Activated T-helper 2 cell treated with anti-CD3 and anti-CD28 coated beads, Interferon-gamma antibody, Interleukin-2, Interleukin-4, amounts not matched to agents 10 μg/mL and 5 μg/mL and 100 μg/mL, durations not matched to agents 14 hours and 24 hours and 36 hours (primary cell): ENCODE measurements around the gene GRK3. TPM values are rescaled to one million over a fixed set of nuclear protein-coding genes. Genes with fewer than 3 reads are reported as not detected.

Experiments used
- DNase-seq: peaks from one replicate; pipeline ENCODE4 v3.0.0; 2021; ENCODE audit warnings: low spot score
- H3K27ac Mint-ChIP-seq: one replicate; pipeline ENCODE4 v1.8.0; 2021; ENCODE audit warnings: mixed read lengths
- H3K27me3 Mint-ChIP-seq: one replicate; pipeline ENCODE4 v1.8.0; 2021; ENCODE audit warnings: low read depth, mixed read lengths
- H3K36me3 Mint-ChIP-seq: one replicate; pipeline ENCODE4 v1.8.0; 2021; ENCODE audit warnings: low read depth, mixed read lengths
- H3K4me1 Mint-ChIP-seq: one replicate; pipeline ENCODE4 v1.8.0; 2021; ENCODE audit warnings: low read depth, mixed read lengths
- H3K4me3 Mint-ChIP-seq: one replicate; pipeline ENCODE4 v1.8.0; 2021; ENCODE audit warnings: low read depth, mild to moderate bottlenecking, moderate library complexity, mixed read lengths
- H3K9me3 Mint-ChIP-seq: one replicate; pipeline ENCODE4 v1.8.0; 2021; ENCODE audit warnings: mixed read lengths
- intact Hi-C: fragments of 100-400 bp; cut with micrococcal nuclease; formaldehyde crosslinking; loops from one replicate; pipeline ENCODE4 v1.15.1; 2023
- total RNA-seq: library from RNA; stranded (reverse); gene quantifications from 2 replicates; pipeline ENCODE4 v1.2.3, GENCODE V29; 2022

Gene GRK3
- total RNA-seq, 1 donor from 2014 or later: 60.2 TPM

- intact Hi-C loops: no loop called here
- Mint-ChIP-seq H3K4me3 (no peak overlapping the region), H3K36me3 (peaks cover 56% of the 10 kb centered on the region), H3K27ac (no peak overlapping the region), H3K9me3 (no peaks in the 10 kb centered on the region), H3K4me1 (peaks cover 24% of the 10 kb centered on the region), H3K27me3 (no peaks in the 10 kb centered on the region)
- no peak for DNase-seq
Measured at GRCh38 chr22:25663654-25664053, 99.2 kb downstream of the GRK3 start.

DNA sequence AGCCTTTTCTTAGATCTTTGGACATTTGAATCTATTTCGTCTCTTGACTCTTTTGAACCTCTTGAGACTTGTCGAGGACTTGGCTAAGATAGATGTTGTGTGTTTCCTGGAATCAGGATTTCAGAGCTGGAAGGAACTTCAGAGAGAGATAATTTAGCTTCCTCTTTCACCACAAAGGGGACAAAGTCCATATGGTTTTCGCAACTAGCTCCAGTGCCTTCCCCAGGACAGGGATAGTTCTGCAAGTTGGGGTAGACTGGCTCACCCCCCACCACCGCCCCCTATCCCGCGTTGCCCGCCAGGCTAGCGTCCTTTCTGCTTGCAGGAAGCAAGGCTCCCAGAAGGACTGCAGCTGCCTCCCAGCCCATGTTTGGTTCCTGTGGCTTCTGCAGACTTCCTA is 101.8 kb downstream of the GRK3 start:
- no peak for DNase-seq
- H3K4me3 Mint-ChIP-seq: no peak overlapping the region
- peaks cover 59% of the 10 kb centered on the region for H3K36me3 Mint-ChIP-seq
- intact Hi-C loops: no loop called here
- H3K4me1 Mint-ChIP-seq: peaks cover 26% of the 10 kb centered on the region
- H3K9me3 Mint-ChIP-seq: no peaks in the 10 kb centered on the region
- peak overlapping the region; percentile 56 for H3K27ac Mint-ChIP-seq
- H3K27me3 Mint-ChIP-seq: no peaks in the 10 kb centered on the region

DNA sequence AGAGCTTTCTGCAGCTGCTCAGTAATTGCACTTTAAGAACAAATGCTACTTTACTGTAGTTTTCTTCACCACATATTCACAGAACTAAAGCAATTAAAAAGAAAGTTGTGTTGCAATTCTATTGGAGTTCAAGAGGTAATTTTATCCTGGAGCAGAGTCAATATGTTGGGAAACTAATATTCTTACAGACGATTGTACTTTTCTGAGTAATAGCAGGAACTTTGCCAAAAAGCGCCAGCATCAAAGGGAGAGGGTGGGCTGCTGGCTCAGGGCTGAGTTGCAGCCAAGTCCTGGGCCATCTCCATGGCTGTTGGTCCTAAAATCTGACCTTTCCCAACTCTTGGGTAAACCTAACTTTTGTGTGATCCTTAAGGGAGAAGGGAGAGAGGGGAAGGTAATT is 104.0 kb downstream of the GRK3 start:
- intact Hi-C loops: no loop called here
- Mint-ChIP-seq H3K4me3 (no peak overlapping the region), H3K36me3 (peaks cover 60% of the 10 kb centered on the region), H3K9me3 (no peaks in the 10 kb centered on the region), H3K27ac (no peak overlapping the region), H3K27me3 (no peaks in the 10 kb centered on the region), H3K4me1 (peaks cover 26% of the 10 kb centered on the region)
- no peak for DNase-seq

- no peak for DNase-seq
- H3K4me3 Mint-ChIP-seq: no peak overlapping the region
- H3K4me1 Mint-ChIP-seq: peaks cover 26% of the 10 kb centered on the region
- peaks cover 65% of the 10 kb centered on the region for H3K36me3 Mint-ChIP-seq
- no peaks in the 10 kb centered on the region for H3K27me3 Mint-ChIP-seq
- H3K27ac Mint-ChIP-seq: peak overlapping the region; percentile 33
- no peaks in the 10 kb centered on the region for H3K9me3 Mint-ChIP-seq
- intact Hi-C loops: loop anchor here (5.0 kb wide), 1 partner anchor 47 kb away; no protein-coding TSS in a partner anchor
Measured at GRCh38 chr22:25669253-25670069, 105.0 kb downstream of the GRK3 start.

DNA sequence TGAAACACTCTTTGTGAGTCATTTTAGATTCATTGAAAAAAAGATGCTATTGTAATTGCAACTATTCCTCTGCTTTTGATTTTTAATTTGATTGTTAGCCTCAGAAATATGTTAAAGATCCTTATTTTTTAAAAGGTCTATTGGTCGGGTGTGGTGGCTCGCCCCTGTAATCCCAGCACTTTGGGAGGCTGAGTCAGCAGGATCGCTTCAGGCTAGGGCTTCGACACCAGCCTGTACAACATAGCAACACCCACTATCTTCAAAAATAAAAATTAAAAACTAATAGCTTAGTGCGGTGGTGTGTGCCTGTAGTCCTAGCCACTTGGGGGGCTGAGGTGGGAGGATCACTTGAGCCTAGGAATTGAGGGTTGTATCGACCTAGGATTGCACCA is 105.6 kb downstream of the GRK3 start:
- no peak overlapping the region for H3K27ac Mint-ChIP-seq
- H3K36me3 Mint-ChIP-seq: peaks cover 63% of the 10 kb centered on the region
- no peaks in the 10 kb centered on the region for H3K9me3 Mint-ChIP-seq
- no peak overlapping the region for H3K4me3 Mint-ChIP-seq
- DNase-seq: no peak
- H3K27me3 Mint-ChIP-seq: no peaks in the 10 kb centered on the region
- peaks cover 23% of the 10 kb centered on the region for H3K4me1 Mint-ChIP-seq
- intact Hi-C loops: loop anchor here (5.0 kb wide), 1 partner anchor 48 kb away; no protein-coding TSS in a partner anchor

DNA sequence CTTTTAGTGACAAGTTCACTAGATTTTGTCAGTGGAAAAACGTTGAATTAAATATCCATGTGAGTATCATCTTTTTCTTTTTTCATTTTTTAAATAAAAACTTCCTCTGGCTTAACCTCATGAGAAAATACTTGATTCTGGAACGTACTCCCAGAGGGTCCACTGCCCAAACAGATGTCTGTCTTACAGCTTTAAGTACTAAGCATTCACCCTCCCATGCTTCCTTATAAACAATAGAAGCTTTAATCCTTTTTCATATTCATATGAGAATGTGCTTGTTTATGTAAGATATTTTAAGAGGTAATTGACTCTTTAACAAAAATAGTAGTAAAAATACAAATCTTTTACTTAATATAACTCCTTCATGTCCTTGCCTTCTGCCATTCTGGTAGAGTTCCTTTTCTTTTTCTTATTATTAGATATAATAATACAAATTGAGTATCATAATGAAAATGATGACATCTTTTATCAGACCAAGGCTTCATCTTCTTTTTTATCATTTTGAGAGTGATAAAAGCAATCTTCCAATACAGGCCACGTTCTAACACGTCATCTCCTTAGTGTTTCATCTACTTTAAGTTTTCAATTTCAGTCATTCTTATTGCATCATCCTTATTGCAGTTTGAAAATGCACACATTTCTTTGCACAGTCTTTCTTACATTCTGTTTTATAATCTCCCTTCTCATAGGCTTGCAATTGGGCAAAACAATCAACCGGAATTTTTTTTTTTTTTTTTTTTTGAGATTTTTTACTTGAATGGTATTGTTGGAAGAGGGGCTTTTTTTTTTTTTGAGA is 108.0 kb downstream of the GRK3 start:
- no peak for DNase-seq
- peaks cover 56% of the 10 kb centered on the region for H3K36me3 Mint-ChIP-seq
- H3K4me3 Mint-ChIP-seq: no peak overlapping the region
- H3K27me3 Mint-ChIP-seq: no peaks in the 10 kb centered on the region
- H3K27ac Mint-ChIP-seq: peak overlapping the region; percentile 56
- intact Hi-C loops: loop anchor here (1.0 to 5.0 kb wide), 3 partner anchors 30 to 188 kb away; no protein-coding TSS in a partner anchor
- H3K9me3 Mint-ChIP-seq: no peaks in the 10 kb centered on the region
- H3K4me1 Mint-ChIP-seq: peaks cover 9% of the 10 kb centered on the region

- intact Hi-C loops: loop anchor here (5.0 kb wide), 1 partner anchor 51 kb away; no protein-coding TSS in a partner anchor
- Mint-ChIP-seq H3K4me3 (no peak overlapping the region), H3K9me3 (no peaks in the 10 kb centered on the region), H3K4me1 (peaks cover 9% of the 10 kb centered on the region), H3K27me3 (no peaks in the 10 kb centered on the region), H3K27ac (peak overlapping the region; percentile 2), H3K36me3 (peaks cover 46% of the 10 kb centered on the region)
- no peak for DNase-seq
Measured at GRCh38 chr22:25673713-25674112, 109.2 kb downstream of the GRK3 start.

DNA sequence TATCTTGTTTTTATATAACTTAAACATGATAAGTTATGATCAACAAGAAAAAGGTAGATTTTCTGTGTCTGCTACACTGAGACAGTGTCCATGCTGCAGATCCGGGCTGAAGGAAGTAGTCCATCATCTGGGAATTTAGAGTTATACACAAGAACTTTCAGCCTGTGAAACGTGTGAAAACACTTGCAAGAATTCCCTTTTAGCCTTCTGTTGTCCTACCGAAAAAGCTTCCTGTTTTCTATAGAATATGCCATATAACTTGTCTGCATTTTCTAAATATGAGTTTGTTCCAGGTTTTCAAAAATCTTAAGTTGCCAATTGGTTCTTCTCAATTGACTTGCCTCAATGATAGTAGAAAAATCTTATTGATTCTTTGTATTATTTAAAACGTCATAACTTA is 113.2 kb downstream of the GRK3 start:
- no peaks in the 10 kb centered on the region for H3K9me3 Mint-ChIP-seq
- no peak for DNase-seq
- H3K4me1 Mint-ChIP-seq: peaks cover 26% of the 10 kb centered on the region
- no peak overlapping the region for H3K27ac Mint-ChIP-seq
- no peaks in the 10 kb centered on the region for H3K27me3 Mint-ChIP-seq
- intact Hi-C loops: no loop called here
- peaks cover 56% of the 10 kb centered on the region for H3K36me3 Mint-ChIP-seq
- H3K4me3 Mint-ChIP-seq: no peak overlapping the region

DNA sequence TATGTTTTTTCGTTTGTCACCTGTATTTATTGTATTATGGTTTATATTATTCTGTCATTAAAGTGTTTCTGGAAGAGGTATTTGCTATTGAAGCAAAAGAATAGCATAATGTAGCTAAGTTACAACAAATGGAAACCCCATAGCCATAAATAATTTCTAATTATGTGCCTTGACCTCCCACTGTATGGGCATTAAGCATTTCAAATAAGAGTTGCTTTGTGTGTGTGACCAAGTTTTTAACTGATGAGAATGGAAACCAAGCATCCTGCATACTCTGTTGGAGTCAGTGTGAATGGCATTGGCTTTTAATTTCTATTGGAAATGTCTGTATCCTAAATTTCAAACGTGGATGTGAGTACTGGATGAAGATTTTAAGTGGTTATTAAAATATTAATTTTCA is 115.6 kb downstream of the GRK3 start:
- no peaks in the 10 kb centered on the region for H3K27me3 Mint-ChIP-seq
- H3K4me1 Mint-ChIP-seq: peaks cover 32% of the 10 kb centered on the region
- H3K27ac Mint-ChIP-seq: peak overlapping the region; percentile 34
- peaks cover 61% of the 10 kb centered on the region for H3K36me3 Mint-ChIP-seq
- no peak overlapping the region for H3K4me3 Mint-ChIP-seq
- no peaks in the 10 kb centered on the region for H3K9me3 Mint-ChIP-seq
- DNase-seq: no peak
- intact Hi-C loops: no loop called here

DNA sequence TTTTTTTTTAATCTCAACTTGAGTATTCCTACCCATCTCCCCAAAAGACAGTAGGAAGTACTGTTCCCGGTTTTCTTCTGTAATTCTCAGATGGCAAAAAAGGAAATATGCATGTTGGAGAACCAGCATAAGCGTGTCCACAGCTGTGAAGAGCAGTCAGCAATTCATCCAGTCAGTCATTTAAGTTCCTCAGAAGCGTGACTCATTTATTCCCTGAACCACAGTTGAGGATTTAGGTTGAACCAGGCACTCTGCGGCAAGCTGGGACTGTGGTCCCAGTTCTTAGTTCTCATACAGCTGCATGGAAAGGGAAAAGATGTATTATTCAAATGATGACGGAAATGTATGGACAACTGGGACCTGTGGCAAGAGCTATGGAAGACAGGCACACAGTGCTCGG is 116.5 kb downstream of the GRK3 start:
- intact Hi-C loops: no loop called here
- H3K27ac Mint-ChIP-seq: peak overlapping the region; percentile 58
- no peaks in the 10 kb centered on the region for H3K9me3 Mint-ChIP-seq
- H3K4me3 Mint-ChIP-seq: no peak overlapping the region
- no peaks in the 10 kb centered on the region for H3K27me3 Mint-ChIP-seq
- DNase-seq: no peak
- H3K4me1 Mint-ChIP-seq: peaks cover 31% of the 10 kb centered on the region
- H3K36me3 Mint-ChIP-seq: peaks cover 59% of the 10 kb centered on the region

- intact Hi-C loops: no loop called here
- H3K4me1 Mint-ChIP-seq: peaks cover 31% of the 10 kb centered on the region
- H3K4me3 Mint-ChIP-seq: no peak overlapping the region
- H3K27me3 Mint-ChIP-seq: no peaks in the 10 kb centered on the region
- H3K36me3 Mint-ChIP-seq: peaks cover 66% of the 10 kb centered on the region
- DNase-seq: no peak
- no peak overlapping the region for H3K27ac Mint-ChIP-seq
- no peaks in the 10 kb centered on the region for H3K9me3 Mint-ChIP-seq
Measured at GRCh38 chr22:25682109-25682508, 117.6 kb downstream of the GRK3 start.

- H3K9me3 Mint-ChIP-seq: no peaks in the 10 kb centered on the region
- intact Hi-C loops: no loop called here
- peaks cover 74% of the 10 kb centered on the region for H3K36me3 Mint-ChIP-seq
- peak overlapping the region; percentile 24 for H3K27ac Mint-ChIP-seq
- no peak overlapping the region for H3K4me3 Mint-ChIP-seq
- no peak for DNase-seq
- H3K27me3 Mint-ChIP-seq: no peaks in the 10 kb centered on the region
- peaks cover 13% of the 10 kb centered on the region for H3K4me1 Mint-ChIP-seq
Measured at GRCh38 chr22:25688627-25689026, 124.2 kb downstream of the GRK3 start.

DNA sequence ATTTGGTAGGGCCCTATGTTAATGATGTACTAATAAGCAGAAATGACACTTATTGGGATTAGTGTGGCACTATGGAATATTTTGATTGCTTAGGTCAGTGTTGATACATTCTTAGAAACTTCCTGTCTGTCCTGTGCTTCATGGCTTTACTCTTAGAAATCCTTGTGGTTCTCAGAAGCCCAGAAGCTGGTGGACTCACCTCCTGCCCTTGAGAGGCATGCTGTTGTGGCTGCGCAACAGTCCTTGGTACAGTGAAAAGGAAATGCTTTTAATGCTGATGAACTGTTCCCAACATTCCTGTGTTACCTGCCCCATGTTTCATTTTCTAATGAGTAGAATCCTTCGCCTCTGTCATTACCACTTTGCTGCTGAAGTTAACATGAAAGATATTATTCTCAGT is 125.2 kb downstream of the GRK3 start:
- Mint-ChIP-seq H3K9me3 (no peaks in the 10 kb centered on the region), H3K36me3 (peaks cover 68% of the 10 kb centered on the region), H3K4me1 (peaks cover 7% of the 10 kb centered on the region), H3K27ac (no peak overlapping the region), H3K27me3 (no peaks in the 10 kb centered on the region), H3K4me3 (no peak overlapping the region)
- intact Hi-C loops: no loop called here
- DNase-seq: no peak
